ENCODE measurements around the gene PTPRN2.
A peak's percentile ranks its signal among the peaks of the same experiment; 100 is the strongest.

GRCh38 chr7:158495786-158496185 is 91.8 kb downstream of the PTPRN2 start:
- TF ChIP-seq CTCF (conservative IDR thresholded peaks at IDR 0.05) = peak; percentile 38; the same call in 1 of the 2 replicates
- no peak for TF ChIP-seq EZH2 (IDR thresholded peaks at IDR 0.05; ENCODE audit: low read depth)

Measured in PC-9 (cell line).